ENCODE results near the gene CETP.
A peak's percentile ranks its signal among the peaks of the same experiment; 100 is the strongest.
"Not testable (repeated sequence)": the region's sequence is repeated elsewhere in the genome, so short reads cannot be mapped to it uniquely, and the experiment has no call there.

CETP gene

GRCh38 chr16:56989988-56990387, 28.2 kb downstream of the CETP start:
- H3K4me3 ChIP-seq (ENCODE audit: low read length), result peak overlapping the region; percentile 40
- no peaks in the 10 kb centered on the region for H3K9me3 ChIP-seq (ENCODE audit: control insufficient read depth, low read length)
- H3K27me3 ChIP-seq (ENCODE audit: control insufficient read depth, insufficient read depth, low read length), result no peaks in the 10 kb centered on the region
- H3K9ac ChIP-seq (ENCODE audit: low read length), result peak overlapping the region; percentile 73
- peaks cover 32% of the 10 kb centered on the region for H3K4me1 ChIP-seq (ENCODE audit: control insufficient read depth, insufficient read depth, low read length)
- H3K36me3 ChIP-seq (ENCODE audit: control insufficient read depth, insufficient read depth, low read length), result no peaks in the 10 kb centered on the region

- peak overlapping the region; percentile 40 for H3K4me3 ChIP-seq (ENCODE audit: low read length)
- peak overlapping the region; percentile 73 for H3K9ac ChIP-seq (ENCODE audit: low read length)
- H3K4me1 ChIP-seq (ENCODE audit: control insufficient read depth, insufficient read depth, low read length), result peaks cover 26% of the 10 kb centered on the region
- no peaks in the 10 kb centered on the region for H3K36me3 ChIP-seq (ENCODE audit: control insufficient read depth, insufficient read depth, low read length)
- no peaks in the 10 kb centered on the region for H3K9me3 ChIP-seq (ENCODE audit: control insufficient read depth, low read length)
- H3K27me3 ChIP-seq (ENCODE audit: control insufficient read depth, insufficient read depth, low read length), result no peaks in the 10 kb centered on the region
These were observed 28.9 kb downstream of the CETP start for GRCh38 chr16:56990407-56991286.

DNA sequence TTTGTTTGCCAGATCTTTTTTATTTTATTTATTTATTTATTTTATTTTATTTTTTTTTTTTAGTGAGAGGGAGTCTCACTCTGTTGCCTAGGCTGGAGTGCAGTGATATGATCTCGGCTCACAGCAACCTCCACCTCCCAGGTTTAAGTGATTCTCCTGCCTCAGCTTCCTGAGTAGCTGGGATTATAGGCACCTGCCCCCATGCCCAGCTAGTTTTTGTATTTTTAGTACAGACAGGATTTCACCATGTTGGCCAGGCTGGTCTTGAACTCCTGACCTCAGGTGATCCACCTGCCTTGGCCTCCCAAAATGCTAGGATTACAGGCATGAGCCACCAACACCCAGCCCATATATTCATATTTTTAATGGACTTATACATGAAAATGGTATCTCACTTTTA, 30.7 kb downstream of the CETP start:
- H3K27me3 ChIP-seq (ENCODE audit: control insufficient read depth, insufficient read depth, low read length); H3K4me3 ChIP-seq (ENCODE audit: low read length); H3K9me3 ChIP-seq (ENCODE audit: control insufficient read depth, low read length); H3K36me3 ChIP-seq (ENCODE audit: control insufficient read depth, insufficient read depth, low read length); H3K9ac ChIP-seq (ENCODE audit: low read length): not testable (repeated sequence)
- H3K4me1 ChIP-seq (ENCODE audit: control insufficient read depth, insufficient read depth, low read length), result peaks cover 20% of the 10 kb centered on the region

DNA sequence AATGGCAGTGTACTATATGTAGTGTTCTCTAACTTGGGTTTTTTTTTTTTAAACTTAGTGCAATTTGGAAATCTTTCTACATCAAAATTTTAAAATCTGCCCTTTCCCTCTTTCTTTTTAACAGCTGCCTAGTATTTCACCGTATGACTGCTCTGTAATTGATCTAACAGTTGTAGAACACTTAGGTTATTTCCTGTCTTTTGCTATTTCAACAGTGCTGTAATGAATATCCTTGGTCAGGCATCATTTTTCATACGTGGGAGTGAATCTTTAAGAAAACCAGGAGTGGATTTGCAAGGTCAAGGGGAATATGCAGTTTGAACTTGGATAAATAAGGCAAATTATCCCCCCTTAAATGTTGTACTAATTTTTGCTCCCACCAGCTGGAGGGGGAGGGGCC, 31.5 kb downstream of the CETP start:
- no peak overlapping the region for H3K9ac ChIP-seq (ENCODE audit: low read length)
- peaks cover 17% of the 10 kb centered on the region for H3K4me1 ChIP-seq (ENCODE audit: control insufficient read depth, insufficient read depth, low read length)
- H3K36me3 ChIP-seq (ENCODE audit: control insufficient read depth, insufficient read depth, low read length), result no peaks in the 10 kb centered on the region
- H3K4me3 ChIP-seq (ENCODE audit: low read length), result no peak overlapping the region
- H3K9me3 ChIP-seq (ENCODE audit: control insufficient read depth, low read length), result no peaks in the 10 kb centered on the region
- H3K27me3 ChIP-seq (ENCODE audit: control insufficient read depth, insufficient read depth, low read length), result no peaks in the 10 kb centered on the region

DNA sequence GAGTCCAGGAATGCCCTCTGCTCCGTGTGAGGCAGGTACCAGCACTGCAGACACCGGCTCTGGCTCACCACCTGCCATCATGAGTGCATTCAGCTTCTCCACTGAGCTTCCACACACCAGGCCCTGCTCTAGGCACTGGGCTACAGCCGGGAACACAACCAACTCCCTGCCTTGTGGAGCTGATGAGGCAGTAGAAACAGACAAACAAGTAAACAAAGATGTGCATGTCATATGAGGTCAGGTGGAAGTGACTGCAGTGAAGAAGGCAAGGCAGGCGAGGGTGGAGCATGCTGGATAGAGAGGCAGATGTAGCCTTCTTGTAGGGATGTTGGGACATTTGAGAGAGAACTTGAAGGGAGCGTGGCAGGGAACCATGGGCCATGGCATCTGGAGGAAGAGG, 32.6 kb downstream of the CETP start:
- Histone ChIP-seq H3K4me3 (ENCODE audit: low read length) (no peak overlapping the region), H3K36me3 (ENCODE audit: control insufficient read depth, insufficient read depth, low read length) (no peaks in the 10 kb centered on the region), H3K9me3 (ENCODE audit: control insufficient read depth, low read length) (no peaks in the 10 kb centered on the region), H3K27me3 (ENCODE audit: control insufficient read depth, insufficient read depth, low read length) (no peaks in the 10 kb centered on the region), H3K9ac (ENCODE audit: low read length) (no peak overlapping the region), H3K4me1 (ENCODE audit: control insufficient read depth, insufficient read depth, low read length) (peaks cover 10% of the 10 kb centered on the region)

DNA sequence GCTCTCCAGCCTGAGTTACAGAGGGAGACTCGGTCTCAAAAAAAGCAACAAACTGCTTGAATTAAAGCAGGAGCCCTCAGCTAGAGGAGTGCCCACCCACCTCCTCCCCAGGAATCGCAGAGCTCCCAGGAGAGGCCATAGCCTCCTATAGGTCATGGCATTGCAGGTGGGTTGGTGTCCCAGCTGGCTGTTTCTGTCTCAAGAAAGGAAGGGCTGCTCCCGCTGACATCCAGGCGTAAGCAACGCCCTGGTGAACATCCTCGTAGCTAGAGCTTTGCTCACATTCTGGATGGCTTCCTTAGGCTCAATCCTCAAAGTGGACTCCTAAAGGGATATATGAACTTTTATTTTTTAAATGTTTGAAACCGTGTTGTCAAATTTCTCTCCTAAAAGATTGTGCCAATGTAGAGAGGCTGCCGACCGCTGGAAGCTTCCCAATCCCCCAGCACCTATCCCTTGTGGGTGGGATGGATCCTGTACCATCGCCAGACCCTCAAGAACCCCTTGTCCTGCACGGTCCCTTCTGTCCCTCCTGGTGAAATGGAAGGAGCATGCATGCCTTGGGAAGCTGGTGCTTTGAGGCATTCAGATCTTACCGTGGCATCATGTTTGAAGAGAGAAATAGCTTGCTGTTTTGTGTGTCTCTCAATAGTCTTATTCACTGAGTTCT, 33.5 kb downstream of the CETP start:
- Histone ChIP-seq H3K4me1 (ENCODE audit: control insufficient read depth, insufficient read depth, low read length) (peaks cover 19% of the 10 kb centered on the region), H3K27me3 (ENCODE audit: control insufficient read depth, insufficient read depth, low read length) (no peaks in the 10 kb centered on the region), H3K4me3 (ENCODE audit: low read length) (no peak overlapping the region), H3K9ac (ENCODE audit: low read length) (no peak overlapping the region), H3K36me3 (ENCODE audit: control insufficient read depth, insufficient read depth, low read length) (no peaks in the 10 kb centered on the region), H3K9me3 (ENCODE audit: control insufficient read depth, low read length) (no peaks in the 10 kb centered on the region)

- Histone ChIP-seq H3K9me3 (ENCODE audit: control insufficient read depth, low read length) (no peaks in the 10 kb centered on the region), H3K36me3 (ENCODE audit: control insufficient read depth, insufficient read depth, low read length) (no peaks in the 10 kb centered on the region), H3K4me1 (ENCODE audit: control insufficient read depth, insufficient read depth, low read length) (peaks cover 14% of the 10 kb centered on the region), H3K4me3 (ENCODE audit: low read length) (no peak overlapping the region), H3K9ac (ENCODE audit: low read length) (no peak overlapping the region), H3K27me3 (ENCODE audit: control insufficient read depth, insufficient read depth, low read length) (no peaks in the 10 kb centered on the region)
These were observed 35.5 kb downstream of the CETP start for GRCh38 chr16:56997264-56997663.

DNA sequence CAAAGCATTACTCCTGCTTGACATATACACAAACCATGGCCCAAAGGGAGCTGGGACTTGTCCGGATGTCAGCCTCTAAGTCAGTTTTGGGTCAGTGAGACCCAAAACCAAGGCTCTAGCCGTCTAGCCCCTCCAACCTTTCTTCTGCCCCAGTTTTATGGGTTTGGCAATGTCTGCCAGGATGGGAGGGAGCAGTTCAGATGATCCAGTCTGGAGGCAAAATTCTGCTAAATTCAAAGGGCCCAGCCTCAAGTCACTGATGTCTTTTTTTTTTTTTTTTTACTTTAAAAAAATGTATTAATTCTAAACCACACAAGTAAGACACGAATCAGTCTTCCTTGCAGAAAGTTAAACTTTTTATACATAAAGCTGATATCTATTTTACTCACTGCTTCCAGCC, 36.2 kb downstream of the CETP start:
- Histone ChIP-seq H3K4me1 (ENCODE audit: control insufficient read depth, insufficient read depth, low read length) (peaks cover 14% of the 10 kb centered on the region), H3K4me3 (ENCODE audit: low read length) (no peak overlapping the region), H3K27me3 (ENCODE audit: control insufficient read depth, insufficient read depth, low read length) (no peaks in the 10 kb centered on the region), H3K36me3 (ENCODE audit: control insufficient read depth, insufficient read depth, low read length) (no peaks in the 10 kb centered on the region), H3K9me3 (ENCODE audit: control insufficient read depth, low read length) (no peaks in the 10 kb centered on the region), H3K9ac (ENCODE audit: low read length) (no peak overlapping the region)

- Histone ChIP-seq H3K4me3 (ENCODE audit: low read length) (no peak overlapping the region), H3K4me1 (ENCODE audit: control insufficient read depth, insufficient read depth, low read length) (peaks cover 14% of the 10 kb centered on the region), H3K27me3 (ENCODE audit: control insufficient read depth, insufficient read depth, low read length) (no peaks in the 10 kb centered on the region), H3K9me3 (ENCODE audit: control insufficient read depth, low read length) (no peaks in the 10 kb centered on the region), H3K9ac (ENCODE audit: low read length) (no peak overlapping the region), H3K36me3 (ENCODE audit: control insufficient read depth, insufficient read depth, low read length) (no peaks in the 10 kb centered on the region)
These were observed 36.6 kb downstream of the CETP start for GRCh38 chr16:56998352-56998751.

GRCh38 chr16:56998861-56999260, 37.1 kb downstream of the CETP start:
- Histone ChIP-seq H3K36me3 (ENCODE audit: control insufficient read depth, insufficient read depth, low read length) (no peaks in the 10 kb centered on the region), H3K9ac (ENCODE audit: low read length) (no peak overlapping the region), H3K4me3 (ENCODE audit: low read length) (no peak overlapping the region), H3K27me3 (ENCODE audit: control insufficient read depth, insufficient read depth, low read length) (no peaks in the 10 kb centered on the region), H3K4me1 (ENCODE audit: control insufficient read depth, insufficient read depth, low read length) (peaks cover 14% of the 10 kb centered on the region), H3K9me3 (ENCODE audit: control insufficient read depth, low read length) (no peaks in the 10 kb centered on the region)

GRCh38 chr16:56999409-57000270, 37.9 kb downstream of the CETP start:
- Histone ChIP-seq H3K9ac (ENCODE audit: low read length) (peak overlapping the region; percentile 38), H3K36me3 (ENCODE audit: control insufficient read depth, insufficient read depth, low read length) (no peaks in the 10 kb centered on the region), H3K9me3 (ENCODE audit: control insufficient read depth, low read length) (no peaks in the 10 kb centered on the region), H3K4me1 (ENCODE audit: control insufficient read depth, insufficient read depth, low read length) (peaks cover 14% of the 10 kb centered on the region), H3K27me3 (ENCODE audit: control insufficient read depth, insufficient read depth, low read length) (no peaks in the 10 kb centered on the region), H3K4me3 (ENCODE audit: low read length) (no peak overlapping the region)
